Thyroid gland (tissue), 4 donors: ENCODE data around the gene KIT. TPM values are rescaled to one million over a fixed set of nuclear protein-coding genes. Genes with fewer than 3 reads are reported as not detected.

Source experiments
- DNase-seq, 2 donors: peaks; one replicate each; pipeline ENCODE4 v3.0.0-alpha.2; 2019
- H3K27ac ChIP-seq, 3 donors: fragments of 200-600 bp; sonication (generic); 1 replicate in 2 of 3; 2 replicates in 1 of 3; pipeline ENCODE4 v1.5.1; 2016 to 2019; ENCODE audit warnings: mild to moderate bottlenecking in 1 of 3, moderate library complexity in 1 of 3
- H3K27me3 ChIP-seq: fragments of 200-600 bp; sonication (generic); one replicate; pipeline ENCODE4 v1.5.1; 2019
- H3K36me3 ChIP-seq, 2 donors: fragments of 200-600 bp; sonication (generic); one replicate each; pipeline ENCODE4 v1.5.1; 2016 to 2019
- H3K4me1 ChIP-seq, 2 donors: fragments of 200-600 bp; sonication (generic); one replicate each; pipeline ENCODE4 v1.5.1; 2017 to 2019
- H3K4me3 ChIP-seq, 3 donors: fragments of 200-600 bp; sonication (generic); replicated peaks in 1 of 3; 1 replicate in 2 of 3; 2 replicates in 1 of 3; pipeline ENCODE4 v1.5.1; 2016; ENCODE audit warnings: mild to moderate bottlenecking in 1 of 3
- H3K9me3 ChIP-seq: fragments of 200-600 bp; sonication (generic); one replicate; pipeline ENCODE4 v1.5.1; 2017
- POLR2A ChIP-seq, 2 donors: fragments of 450-650 bp; IDR thresholded peaks; one replicate each; pipeline ENCODE4 v1.6.1; 2017; ENCODE audit warnings: antibody characterized with exemption in 2 of 2, mild to moderate bottlenecking in 2 of 2, moderate library complexity in 1 of 2
- WGBS, 2 donors: methylation state at CpG; one replicate each; pipeline ENCODE4 v1.1.5; 2017; 5-methylcytosine and 5-hydroxymethylcytosine counted together
- intact Hi-C: fragments of 100-400 bp; cut with DNase I; formaldehyde crosslinking; loops from one replicate; pipeline ENCODE4 v1.15.1; 2023
- total RNA-seq, 4 donors: library from RNA; depleted of rRNA; stranded (reverse); fragments of >200 nt; gene quantifications; one replicate each; pipeline ENCODE4 v1.2.3, GENCODE V29; 2016
- TF ChIP-seq, protein P1 (sequence below), 6 experiments: fragments of 200-600 bp in 3 of 6; fragments of 450-650 bp in 3 of 6; sonication (generic) in 3 of 6; IDR thresholded peaks; one replicate each; pipeline ENCODE4 v1.5.1; 2016 to 2019; ENCODE audit warnings: antibody characterized with exemption in 6 of 6, mild to moderate bottlenecking in 2 of 6, inconsistent platforms in 1 of 6, moderate library complexity in 1 of 6

The KIT gene
- total RNA-seq, 4 donors from 2014 or later, result 44.1 to 67.4 (median 60.9) TPM

DNA sequence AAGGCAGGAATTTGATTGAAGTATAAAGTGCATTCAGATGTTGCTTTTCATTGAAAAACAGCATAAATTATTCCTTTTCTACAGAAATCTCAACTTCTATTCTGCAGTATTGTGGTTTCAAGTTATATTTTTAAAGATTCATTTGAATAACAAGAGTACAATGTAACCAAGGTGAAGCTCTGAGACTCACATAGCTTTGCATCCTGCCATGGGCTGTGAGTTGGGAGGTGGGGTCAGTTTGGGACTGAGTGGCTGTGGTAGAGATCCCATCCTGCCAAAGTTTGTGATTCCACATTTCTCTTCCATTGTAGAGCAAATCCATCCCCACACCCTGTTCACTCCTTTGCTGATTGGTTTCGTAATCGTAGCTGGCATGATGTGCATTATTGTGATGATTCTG is 69.2 kb downstream of the KIT start:
- intact Hi-C loops, result no loop called here
- Histone ChIP-seq H3K4me3 (no peak overlapping the region), H3K27ac (no peak overlapping the region), H3K9me3 (no peaks in the 10 kb centered on the region), H3K4me1 (no peaks in the 10 kb centered on the region), H3K36me3 (peaks cover 0 to 5% of the 10 kb centered on the region in 2 donors), H3K27me3 (no peaks in the 10 kb centered on the region)
- WGBS, 2 donors, result 89 to 99% methylated on average over 2 of the region's 2 CpGs
- no peak for DNase-seq
- TF ChIP-seq, protein P1, sequence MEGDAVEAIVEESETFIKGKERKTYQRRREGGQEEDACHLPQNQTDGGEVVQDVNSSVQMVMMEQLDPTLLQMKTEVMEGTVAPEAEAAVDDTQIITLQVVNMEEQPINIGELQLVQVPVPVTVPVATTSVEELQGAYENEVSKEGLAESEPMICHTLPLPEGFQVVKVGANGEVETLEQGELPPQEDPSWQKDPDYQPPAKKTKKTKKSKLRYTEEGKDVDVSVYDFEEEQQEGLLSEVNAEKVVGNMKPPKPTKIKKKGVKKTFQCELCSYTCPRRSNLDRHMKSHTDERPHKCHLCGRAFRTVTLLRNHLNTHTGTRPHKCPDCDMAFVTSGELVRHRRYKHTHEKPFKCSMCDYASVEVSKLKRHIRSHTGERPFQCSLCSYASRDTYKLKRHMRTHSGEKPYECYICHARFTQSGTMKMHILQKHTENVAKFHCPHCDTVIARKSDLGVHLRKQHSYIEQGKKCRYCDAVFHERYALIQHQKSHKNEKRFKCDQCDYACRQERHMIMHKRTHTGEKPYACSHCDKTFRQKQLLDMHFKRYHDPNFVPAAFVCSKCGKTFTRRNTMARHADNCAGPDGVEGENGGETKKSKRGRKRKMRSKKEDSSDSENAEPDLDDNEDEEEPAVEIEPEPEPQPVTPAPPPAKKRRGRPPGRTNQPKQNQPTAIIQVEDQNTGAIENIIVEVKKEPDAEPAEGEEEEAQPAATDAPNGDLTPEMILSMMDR (IDR thresholded peaks at IDR 0.05), result no peak
- TF ChIP-seq POLR2A (IDR thresholded peaks at IDR 0.05), result no peak

DNA sequence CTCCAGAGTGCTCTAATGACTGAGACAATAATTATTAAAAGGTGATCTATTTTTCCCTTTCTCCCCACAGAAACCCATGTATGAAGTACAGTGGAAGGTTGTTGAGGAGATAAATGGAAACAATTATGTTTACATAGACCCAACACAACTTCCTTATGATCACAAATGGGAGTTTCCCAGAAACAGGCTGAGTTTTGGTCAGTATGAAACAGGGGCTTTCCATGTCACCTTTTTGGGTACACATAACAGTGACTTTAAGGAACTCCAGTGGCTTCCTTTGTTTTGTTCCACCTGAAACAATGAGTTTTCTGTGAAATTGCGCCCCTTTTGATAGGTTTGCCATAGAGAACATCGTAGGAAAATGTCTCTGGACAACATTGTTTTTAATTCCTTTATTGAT is 69.6 kb downstream of the KIT start:
- Histone ChIP-seq H3K9me3 (no peaks in the 10 kb centered on the region), H3K27me3 (no peaks in the 10 kb centered on the region), H3K27ac (no peak overlapping the region), H3K4me3 (no peak overlapping the region), H3K4me1 (no peaks in the 10 kb centered on the region), H3K36me3 (peaks cover 0 to 5% of the 10 kb centered on the region in 2 donors)
- intact Hi-C loops, result no loop called here
- no peak for DNase-seq
- TF ChIP-seq POLR2A (IDR thresholded peaks at IDR 0.05), result no peak
- TF ChIP-seq, protein P1 (IDR thresholded peaks at IDR 0.05), result no peak
- WGBS, 2 donors, result 62 to 93% methylated on average over 2 of the region's 2 CpGs

DNA sequence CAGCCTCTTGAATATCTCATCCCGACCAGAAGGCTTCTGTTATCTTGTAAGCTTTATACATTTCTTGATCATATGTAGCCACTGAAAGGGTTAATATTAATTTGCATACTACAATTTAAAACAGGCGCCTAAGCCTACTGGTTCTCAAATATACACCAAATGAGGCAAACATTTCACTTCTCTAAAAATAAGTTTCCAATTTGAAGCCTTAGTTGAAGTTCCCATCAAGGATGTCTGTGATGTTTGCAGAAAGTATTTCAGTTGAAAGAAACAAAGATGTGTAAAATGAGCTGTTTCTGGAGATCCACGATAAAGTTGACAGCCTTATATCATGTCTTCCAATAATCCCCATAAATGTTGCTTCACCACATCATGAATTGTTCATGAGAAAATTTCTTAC is 70.6 kb downstream of the KIT start:
- 86 to 89% methylated on average over 3 of the region's 3 CpGs for WGBS, 2 donors
- Histone ChIP-seq H3K36me3 (peaks cover 0 to 5% of the 10 kb centered on the region in 2 donors), H3K27me3 (no peaks in the 10 kb centered on the region), H3K4me1 (no peaks in the 10 kb centered on the region), H3K9me3 (no peaks in the 10 kb centered on the region), H3K27ac (no peak overlapping the region), H3K4me3 (no peak overlapping the region)
- intact Hi-C loops, result no loop called here
- DNase-seq, result no peak
- TF ChIP-seq, protein P1 (IDR thresholded peaks at IDR 0.05), result no peak
- TF ChIP-seq POLR2A (IDR thresholded peaks at IDR 0.05), result no peak

DNA sequence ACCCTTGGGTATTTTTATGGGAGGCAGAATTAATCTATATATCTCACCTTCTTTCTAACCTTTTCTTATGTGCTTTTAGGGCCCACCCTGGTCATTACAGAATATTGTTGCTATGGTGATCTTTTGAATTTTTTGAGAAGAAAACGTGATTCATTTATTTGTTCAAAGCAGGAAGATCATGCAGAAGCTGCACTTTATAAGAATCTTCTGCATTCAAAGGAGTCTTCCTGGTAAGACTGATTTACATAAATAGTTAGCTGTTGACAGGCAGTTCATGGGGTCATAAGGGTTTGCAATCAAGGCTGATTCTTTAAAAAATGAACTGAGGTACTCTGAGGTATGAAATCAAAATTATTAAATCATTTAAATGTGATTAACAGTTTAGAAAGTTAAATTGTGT is 71.5 kb downstream of the KIT start:
- TF ChIP-seq POLR2A (IDR thresholded peaks at IDR 0.05), result no peak
- TF ChIP-seq, protein P1 (IDR thresholded peaks at IDR 0.05), result no peak
- 79 to 94% methylated on average over 1 of the region's 1 CpG for WGBS, 2 donors
- no peak for DNase-seq

DNA sequence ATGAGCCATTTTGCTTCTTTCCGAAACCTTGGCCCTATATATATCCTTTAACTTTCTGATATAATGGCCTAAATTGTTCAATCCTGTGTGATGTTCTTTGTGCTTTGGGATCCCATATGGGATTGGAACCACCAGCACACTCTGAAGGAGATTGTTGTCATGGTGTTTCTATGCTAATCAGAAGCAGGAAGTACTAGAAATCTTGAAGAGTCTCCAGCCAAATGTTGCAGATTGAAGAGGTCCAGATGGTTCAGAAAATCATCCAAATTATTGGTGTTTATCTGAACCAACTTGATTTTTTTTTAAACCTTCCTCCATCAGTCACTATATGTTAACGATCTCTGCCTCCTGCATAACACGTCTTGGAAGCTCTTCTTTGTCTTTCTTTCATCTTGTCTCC is 72.8 kb downstream of the KIT start:
- DNase-seq, result no peak
- 95 to 96% methylated on average over 3 of the region's 3 CpGs for WGBS, 2 donors
- Histone ChIP-seq H3K36me3 (peaks cover 0 to 5% of the 10 kb centered on the region in 2 donors), H3K4me1 (no peaks in the 10 kb centered on the region), H3K27me3 (no peaks in the 10 kb centered on the region), H3K9me3 (no peaks in the 10 kb centered on the region), H3K4me3 (no peak overlapping the region), H3K27ac (no peak overlapping the region)
- intact Hi-C loops, result no loop called here
- TF ChIP-seq, protein P1 (IDR thresholded peaks at IDR 0.05), result no peak
- TF ChIP-seq POLR2A (IDR thresholded peaks at IDR 0.05), result no peak

More for the DNA sequence above, 71.5 kb downstream of the KIT start:
- Histone ChIP-seq H3K4me3 (no peak overlapping the region), H3K9me3 (no peaks in the 10 kb centered on the region), H3K27ac (no peak overlapping the region), H3K36me3 (peaks cover 0 to 5% of the 10 kb centered on the region in 2 donors), H3K4me1 (no peaks in the 10 kb centered on the region), H3K27me3 (no peaks in the 10 kb centered on the region)
- intact Hi-C loops, result no loop called here
